HCT116 (cell line): Measurements from ENCODE around the gene SYCP1. TPM values are rescaled to one million over a fixed set of nuclear protein-coding genes. Genes with fewer than 3 reads are reported as not detected.

Experiments
- ATAC-seq: fragments of 200-7000 bp; cut with Tn5 transposase; 2 replicates; pipeline ENCODE4 v1.9.1; 2020; ENCODE audit warnings: mild to moderate bottlenecking, moderate library complexity
- BruUV-seq: library from RNA; stranded (reverse); fragments of 400-500 nt; replicated peaks from 2 replicates; lab custom pipeline; 2021; lab: Mats Ljungman, UMichigan
- CTCF ChIA-PET: fragments of 300-600 bp; sonication (Branson Sonifier 250); formaldehyde crosslinking; loops from one replicate; lab custom pipeline; 2021; ENCODE audit warnings: antibody characterized with exemption; lab: Charles Lee
- POLR2A ChIA-PET: fragments of 300-600, 350-600 bp; sonication (Branson Sonifier 250); formaldehyde crosslinking; loops from one replicate; lab custom pipeline; 2021; ENCODE audit warnings: antibody characterized with exemption; lab: Charles Lee
- RAD21 ChIA-PET, 2 experiments: fragments of 300-600 bp; sonication (Branson Sonifier 250); formaldehyde crosslinking; loops; one replicate each; lab custom pipeline; 2023; ENCODE audit warnings: low total read pairs in 2 of 2; ENCODE audit not compliant: uncharacterized antibody in 2 of 2, unreplicated experiment in 2 of 2, low non-redundant PET in 1 of 2; lab: Charles Lee
- DNase-seq: peaks from one replicate; pipeline ENCODE4 v3.0.0-alpha.2; 2010; ENCODE audit warnings: low read depth, low spot score
- H2AFZ ChIP-seq: fragments of 200-600 bp; shearing (Covaris generic), sonication (generic); 2 replicates; pipeline ENCODE4 v1.6.1; 2017; ENCODE audit warnings: low read depth, mixed run types, mixed read lengths, antibody characterized with exemption, low read length; ENCODE audit not compliant: poor library complexity, severe bottlenecking
- H3K27ac ChIP-seq: 2 replicates; pipeline ENCODE4 v1.5.1; 2012; ENCODE audit warnings: low read depth, low read length
- H3K27me3 ChIP-seq: fragments of 200-600 bp; sonication (generic); 2 replicates; pipeline ENCODE4 v1.6.1; 2016; ENCODE audit warnings: mixed run types, low read length, mixed read lengths; ENCODE audit not compliant: insufficient read depth
- H3K36me3 ChIP-seq, 2 experiments: fragments of 200-500 bp in 1 of 2; fragments of 200-600 bp in 1 of 2; sonication (Bioruptor generic) in 1 of 2; sonication (generic) in 1 of 2; 2 replicates each; pipeline versions ENCODE4 v1.5.1 to v1.6.1; 2014 to 2016; ENCODE audit warnings: low read length in 2 of 2, inconsistent platforms in 1 of 2, mixed read lengths in 1 of 2, mixed run types in 1 of 2; ENCODE audit not compliant: insufficient read depth in 2 of 2, control insufficient read depth in 1 of 2
- H3K4me1 ChIP-seq, 2 experiments: fragments of 200-600 bp in 1 of 2; sonication (generic) in 1 of 2; 2 replicates each; pipeline versions ENCODE4 v1.5.1 to v1.6.1; 2012 to 2017; ENCODE audit warnings: low read length in 2 of 2, inconsistent platforms in 1 of 2, mild to moderate bottlenecking in 1 of 2, mixed read lengths in 1 of 2, mixed run types in 1 of 2, moderate library complexity in 1 of 2; ENCODE audit not compliant: insufficient read depth in 2 of 2, control insufficient read depth in 1 of 2
- H3K4me2 ChIP-seq: fragments of 200-600 bp; sonication (generic); 2 replicates; pipeline ENCODE4 v1.6.1; 2017; ENCODE audit warnings: mixed run types, low read length, mixed read lengths
- H3K4me3 ChIP-seq, 2 experiments: fragments of 200-600 bp in 1 of 2; sonication (generic) in 1 of 2; replicated peaks in 1 of 2; 2 replicates each; pipeline ENCODE4 v1.5.1; 2011 to 2016; ENCODE audit warnings: low read length in 2 of 2, control low read depth in 1 of 2, low read depth in 1 of 2, mild to moderate bottlenecking in 1 of 2, mixed read lengths in 1 of 2, mixed run types in 1 of 2
- H3K79me2 ChIP-seq: fragments of 200-600 bp; sonication (generic); 2 replicates; pipeline ENCODE4 v1.6.1; 2017; ENCODE audit warnings: mild to moderate bottlenecking, mixed run types, low read length, moderate library complexity, mixed read lengths; ENCODE audit not compliant: insufficient read depth
- H3K9ac ChIP-seq: fragments of 200-600 bp; sonication (generic); 2 replicates; pipeline ENCODE4 v1.6.1; 2016; ENCODE audit warnings: low read length, mixed read lengths
- H3K9me2 ChIP-seq: fragments of 200-600 bp; sonication (generic), shearing (Covaris generic); 2 replicates; pipeline ENCODE4 v1.6.1; 2017; ENCODE audit warnings: mixed run types, mild to moderate bottlenecking, moderate library complexity; ENCODE audit not compliant: insufficient read depth
- H3K9me3 ChIP-seq, 2 experiments: fragments of 200-500 bp in 1 of 2; fragments of 200-600 bp in 1 of 2; sonication (Bioruptor generic) in 1 of 2; sonication (generic) in 1 of 2; 2 replicates each; pipeline ENCODE4 v1.6.1; 2014 to 2017; ENCODE audit warnings: low read length in 2 of 2, mixed read lengths in 2 of 2, inconsistent platforms in 1 of 2, low read depth in 1 of 2, mild to moderate bottlenecking in 1 of 2, mixed run types in 1 of 2, moderate library complexity in 1 of 2; ENCODE audit not compliant: control insufficient read depth in 1 of 2, insufficient read depth in 1 of 2
- H4K20me1 ChIP-seq: fragments of 200-600 bp; sonication (generic), shearing (Covaris generic); 2 replicates; pipeline ENCODE4 v1.6.1; 2017; ENCODE audit warnings: mixed run types, mild to moderate bottlenecking, moderate library complexity; ENCODE audit not compliant: insufficient read depth
- CBX3 ChIP-seq: IDR thresholded peaks from 2 replicates; pipeline ENCODE4 v1.6.1; 2012; ENCODE audit warnings: low read depth
- CEBPB ChIP-seq: IDR thresholded peaks from 2 replicates; pipeline ENCODE4 v1.6.1; 2012; ENCODE audit warnings: low read depth
- CTCF ChIP-seq, 3 experiments: fragments of 200-600 bp in 1 of 3; sonication (generic) in 1 of 3; IDR thresholded peaks in 2 of 3; conservative IDR thresholded peaks in 1 of 3; 2 replicates each; pipeline ENCODE4 v1.5.1; 2012 to 2017; ENCODE audit warnings: low read depth in 2 of 3, low read length in 2 of 3, antibody characterized with exemption in 1 of 3, borderline replicate concordance in 1 of 3, control low read depth in 1 of 3, mild to moderate bottlenecking in 1 of 3, mixed read lengths in 1 of 3, mixed run types in 1 of 3, moderate library complexity in 1 of 3; ENCODE audit not compliant: insufficient read depth in 1 of 3
- EGR1 ChIP-seq: IDR thresholded peaks from 2 replicates; pipeline ENCODE4 v1.6.1; 2012; ENCODE audit warnings: low read depth
- ELF1 ChIP-seq: IDR thresholded peaks from 2 replicates; pipeline ENCODE4 v1.6.1; 2012; ENCODE audit warnings: low read depth, borderline replicate concordance
- EZH2 ChIP-seq: fragments of 200-600 bp; sonication (generic); IDR thresholded peaks from 2 replicates; pipeline ENCODE4 v1.6.1; 2017; ENCODE audit warnings: antibody characterized with exemption, mixed run types
- EZH2phosphoT487 ChIP-seq: fragments of 200-600 bp; IDR thresholded peaks from 2 replicates; pipeline ENCODE4 v1.6.1; 2018; ENCODE audit warnings: antibody characterized with exemption, borderline replicate concordance
- SP1 ChIP-seq: IDR thresholded peaks from 2 replicates; pipeline ENCODE4 v1.6.1; 2012; ENCODE audit warnings: low read depth
- SRF ChIP-seq: IDR thresholded peaks from 2 replicates; pipeline ENCODE4 v1.6.1; 2012; ENCODE audit warnings: low read depth
- TCF7L2 ChIP-seq: IDR thresholded peaks from 2 replicates; pipeline ENCODE4 v1.7.0; 2011; ENCODE audit warnings: borderline replicate concordance, inconsistent platforms; ENCODE audit not compliant: insufficient read depth, insufficient read length; ENCODE audit errors: extremely low read depth
- ZBTB33 ChIP-seq: IDR thresholded peaks from 2 replicates; pipeline ENCODE4 v1.6.1; 2011; ENCODE audit warnings: mild to moderate bottlenecking, low read length, moderate library complexity; ENCODE audit not compliant: insufficient replicate concordance; ENCODE audit errors: extremely low read depth
- ZFX ChIP-seq: fragments of 450-650 bp; IDR thresholded peaks from 2 replicates; pipeline ENCODE4 v1.6.1; 2017
- intact Hi-C: fragments of 100-400 bp; cut with micrococcal nuclease; formaldehyde crosslinking; loops from 2 replicates; pipeline ENCODE4 v1.10.0; 2022
- total RNA-seq: library from RNA; stranded (reverse); gene quantifications from one replicate; pipeline ENCODE4 v1.2.1, GENCODE V29; 2021; ENCODE audit not compliant: unreplicated experiment

The SYCP1 gene
- total RNA-seq, 1 experiment from 2014 or later = not detected

GRCh38 chr1:114926607-114927006 is 71.9 kb downstream of the SYCP1 start:
- H3K9me3 ChIP-seq = no peaks in the 10 kb centered on the region
- no peaks in the 10 kb centered on the region for H3K4me1 ChIP-seq
- H3K9ac ChIP-seq = no peak overlapping the region
- no peak for DNase-seq
- no peaks in the 10 kb centered on the region for H3K36me3 ChIP-seq
- H3K9me2 ChIP-seq = no peaks in the 10 kb centered on the region
- H2AFZ ChIP-seq = no peak overlapping the region
- H3K79me2 ChIP-seq = no peaks in the 10 kb centered on the region
- ATAC-seq = no peak
- no peaks in the 10 kb centered on the region for H3K27me3 ChIP-seq
- no peak overlapping the region for H3K27ac ChIP-seq
- no peaks in the 10 kb centered on the region for H4K20me1 ChIP-seq
- ChIA-PET RAD21 (no interaction called here), CTCF (no interaction called here), POLR2A (interaction anchor here (0.5 kb wide), 1 partner anchor 21 kb away, joined by 5 read pairs; no protein-coding TSS in a partner anchor)
- TF ChIP-seq CEBPB (no peak), TCF7L2 (no peak), ELF1 (no peak), ZFX (no peak), CBX3 (no peak), EZH2phosphoT487 (no peak), SP1 (no peak)
- BruUV-seq = no TSS peak
- no peak overlapping the region for H3K4me2 ChIP-seq
- no peak overlapping the region for H3K4me3 ChIP-seq
- intact Hi-C loops = no loop called here

- no peaks in the 10 kb centered on the region for H3K4me1 ChIP-seq
- no TSS peak for BruUV-seq
- intact Hi-C loops = no loop called here
- H3K4me3 ChIP-seq = no peak overlapping the region
- no peaks in the 10 kb centered on the region for H3K36me3 ChIP-seq
- no peak overlapping the region for H3K27ac ChIP-seq
- ATAC-seq (no peak), DNase-seq (no peak)
- H3K9me3 ChIP-seq = no peaks in the 10 kb centered on the region
- H3K4me2 ChIP-seq = no peak overlapping the region
- CTCF ChIA-PET = no interaction called here
- no peaks in the 10 kb centered on the region for H3K27me3 ChIP-seq
- POLR2A ChIA-PET = no interaction called here
- no peaks in the 10 kb centered on the region for H3K79me2 ChIP-seq
- H3K9ac ChIP-seq = no peak overlapping the region
- no peak overlapping the region for H2AFZ ChIP-seq
- no peaks in the 10 kb centered on the region for H4K20me1 ChIP-seq
- no peaks in the 10 kb centered on the region for H3K9me2 ChIP-seq
- RAD21 ChIA-PET = no interaction called here
- TF ChIP-seq SRF (no peak), CBX3 (no peak), EGR1 (no peak), EZH2phosphoT487 (no peak), TCF7L2 (no peak), ZBTB33 (no peak), EZH2 (no peak), CTCF (IDR thresholded peaks at IDR 0.05 in 2 of 3, conservative IDR thresholded peaks at IDR 0.05 in 1 of 3; ENCODE audit: borderline replicate concordance in 1 of 3, insufficient read depth in 1 of 3, low read depth in 2 of 3, low read length in 2 of 3) (no peak)
- TF ChIP-seq, all 23 proteins: peak for 0
Observed at GRCh38 chr1:114927401-114927800, 72.7 kb downstream of the SYCP1 start.
